ENCODE data around the gene MAPK12. TPM values are rescaled to one million over a fixed set of nuclear protein-coding genes. Genes with fewer than 3 reads are reported as not detected.
A peak's percentile ranks its signal among the peaks of the same experiment; 100 is the strongest.

Gene MAPK12
- total and polyA plus RNA-seq, 12 donors = 10.6 to 23.0 (median 16.1) TPM

- DNase-seq (no peak), ATAC-seq (no peak)
- intact Hi-C loops (cut with DNase I) = no loop called here
- Histone ChIP-seq H3K4me1 (peaks cover 0 to 15% (median 6%) of the 10 kb centered on the region in 9 donors), H3K27me3 (no peaks in the 10 kb centered on the region), H3K27ac (no peak overlapping the region), H3K36me3 (peaks cover 9 to 99% (median 58%) of the 10 kb centered on the region in 9 donors), H3K4me3 (no peak overlapping the region), H3K9me3 (no peaks in the 10 kb centered on the region)
- TF ChIP-seq, protein P1, sequence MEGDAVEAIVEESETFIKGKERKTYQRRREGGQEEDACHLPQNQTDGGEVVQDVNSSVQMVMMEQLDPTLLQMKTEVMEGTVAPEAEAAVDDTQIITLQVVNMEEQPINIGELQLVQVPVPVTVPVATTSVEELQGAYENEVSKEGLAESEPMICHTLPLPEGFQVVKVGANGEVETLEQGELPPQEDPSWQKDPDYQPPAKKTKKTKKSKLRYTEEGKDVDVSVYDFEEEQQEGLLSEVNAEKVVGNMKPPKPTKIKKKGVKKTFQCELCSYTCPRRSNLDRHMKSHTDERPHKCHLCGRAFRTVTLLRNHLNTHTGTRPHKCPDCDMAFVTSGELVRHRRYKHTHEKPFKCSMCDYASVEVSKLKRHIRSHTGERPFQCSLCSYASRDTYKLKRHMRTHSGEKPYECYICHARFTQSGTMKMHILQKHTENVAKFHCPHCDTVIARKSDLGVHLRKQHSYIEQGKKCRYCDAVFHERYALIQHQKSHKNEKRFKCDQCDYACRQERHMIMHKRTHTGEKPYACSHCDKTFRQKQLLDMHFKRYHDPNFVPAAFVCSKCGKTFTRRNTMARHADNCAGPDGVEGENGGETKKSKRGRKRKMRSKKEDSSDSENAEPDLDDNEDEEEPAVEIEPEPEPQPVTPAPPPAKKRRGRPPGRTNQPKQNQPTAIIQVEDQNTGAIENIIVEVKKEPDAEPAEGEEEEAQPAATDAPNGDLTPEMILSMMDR (IDR thresholded peaks at IDR 0.05) = no peak
- WGBS, 2 donors = 93 to 95% methylated on average over 57 of the region's 57 CpGs
Observed at GRCh38 chr22:50216684-50217520, 44.6 kb downstream of the MAPK12 start.

GRCh38 chr22:50216055-50216683, 45.3 kb downstream of the MAPK12 start:
- Histone ChIP-seq H3K27ac (peak overlapping the region in 1 of 10 donors; percentile 48), H3K27me3 (no peaks in the 10 kb centered on the region), H3K4me3 (no peak overlapping the region), H3K4me1 (peaks cover 0 to 15% (median 6%) of the 10 kb centered on the region in 9 donors), H3K36me3 (peaks cover 9 to 99% (median 54%) of the 10 kb centered on the region in 9 donors), H3K9me3 (no peaks in the 10 kb centered on the region)
- no peak for DNase-seq
- intact Hi-C loops (cut with DNase I) = no loop called here
- TF ChIP-seq, protein P1 (IDR thresholded peaks at IDR 0.05) = no peak
- WGBS, 2 donors = 84 to 89% methylated on average over 15 of the region's 15 CpGs
- no peak for ATAC-seq

- WGBS, 2 donors = 75% methylated on average over 16 to 17 of the region's 17 CpGs
- TF ChIP-seq, protein P1 (IDR thresholded peaks at IDR 0.05) = no peak
Observed at GRCh38 chr22:50215297-50216054, 46.0 kb downstream of the MAPK12 start.

GRCh38 chr22:50213263-50213662, 48.2 kb downstream of the MAPK12 start:
- Histone ChIP-seq H3K27ac (no peak overlapping the region), H3K4me3 (no peak overlapping the region), H3K27me3 (no peaks in the 10 kb centered on the region), H3K36me3 (peaks cover 7 to 95% (median 50%) of the 10 kb centered on the region in 9 donors), H3K9me3 (no peaks in the 10 kb centered on the region), H3K4me1 (peaks cover 0 to 15% (median 4%) of the 10 kb centered on the region in 9 donors)
- TF ChIP-seq, protein P1 (IDR thresholded peaks at IDR 0.05) = no peak
- WGBS, 2 donors = 97 to 98% methylated on average over 9 of the region's 9 CpGs
- DNase-seq = no peak
- no peak for ATAC-seq
- intact Hi-C loops (cut with DNase I) = loop anchor here in 1 of 10 donors (5.0 kb wide), 1 partner anchor 66 kb away; no protein-coding TSS in a partner anchor

More at GRCh38 chr22:50215297-50216054, 46.0 kb downstream of the MAPK12 start:
- Histone ChIP-seq H3K4me3 (no peak overlapping the region), H3K9me3 (no peaks in the 10 kb centered on the region), H3K27me3 (no peaks in the 10 kb centered on the region), H3K36me3 (peaks cover 9 to 99% (median 54%) of the 10 kb centered on the region in 9 donors), H3K27ac (peak overlapping the region in 1 of 10 donors; percentile 48), H3K4me1 (peaks cover 0 to 15% (median 6%) of the 10 kb centered on the region in 9 donors)
- DNase-seq (no peak), ATAC-seq (no peak)
- intact Hi-C loops (cut with DNase I) = loop anchor here in 1 of 10 donors (2.0 kb wide), 1 partner anchor 69 kb away; no protein-coding TSS in a partner anchor

All from heart right ventricle (tissue), 16 donors.